HG02763 (cell line): ENCODE data around the gene HECTD4.
"Not testable (repeated sequence)": the region's sequence is repeated elsewhere in the genome, so short reads cannot be mapped to it uniquely, and the experiment has no call there.

Source experiments
- ATAC-seq: cut with Tn5 transposase; IDR thresholded peaks from one replicate; pipeline ENCODE4 v1.9.1; 2021; ENCODE audit warnings: mild to moderate bottlenecking, moderate library complexity; ENCODE audit not compliant: unreplicated experiment

The HECTD4 gene

GRCh38 chr12:112126000-112126438, 256.2 kb downstream of the HECTD4 start:
- no peak for ATAC-seq

- ATAC-seq = peak; percentile 97
Measured at GRCh38 chr12:112125250-112125999, 256.8 kb downstream of the HECTD4 start, which contains the start of gene TRAFD1. TRAFD1 (plus strand) TSS chr12:112125560; CDS start chr12:112130523, 4,963 bp downstream.

- no peak for ATAC-seq
Measured at GRCh38 chr12:112124918-112125249, 257.3 kb downstream of the HECTD4 start.

- no peak for ATAC-seq
Measured at GRCh38 chr12:112122823-112123690, 259.2 kb downstream of the HECTD4 start.

GRCh38 chr12:112121780-112122565, 260.3 kb downstream of the HECTD4 start:
- ATAC-seq = no peak

GRCh38 chr12:112117685-112118084, 264.5 kb downstream of the HECTD4 start:
- no peak for ATAC-seq

GRCh38 chr12:112116232-112117060, 265.8 kb downstream of the HECTD4 start:
- ATAC-seq = no peak

GRCh38 chr12:112115259-112116045, 266.8 kb downstream of the HECTD4 start:
- ATAC-seq = no peak

GRCh38 chr12:112112409-112113133, 269.7 kb downstream of the HECTD4 start:
- no peak for ATAC-seq

GRCh38 chr12:112111931-112112330, 270.3 kb downstream of the HECTD4 start:
- no peak for ATAC-seq

- ATAC-seq = not testable (repeated sequence)
Measured at GRCh38 chr12:112110787-112111662, 271.2 kb downstream of the HECTD4 start.
